Activated CD8-positive, alpha-beta memory T cell treated with anti-CD3 and anti-CD28 coated beads for 48 hours (primary cell): ENCODE data around the gene MGMT.

ENCODE experiments used
- DNase-seq, 3 experiments: peaks; one replicate each; pipeline ENCODE4 v3.0.0-alpha.2; 2020; ENCODE audit warnings: low read depth in 2 of 3, low spot score in 2 of 3

Gene MGMT

DNA sequence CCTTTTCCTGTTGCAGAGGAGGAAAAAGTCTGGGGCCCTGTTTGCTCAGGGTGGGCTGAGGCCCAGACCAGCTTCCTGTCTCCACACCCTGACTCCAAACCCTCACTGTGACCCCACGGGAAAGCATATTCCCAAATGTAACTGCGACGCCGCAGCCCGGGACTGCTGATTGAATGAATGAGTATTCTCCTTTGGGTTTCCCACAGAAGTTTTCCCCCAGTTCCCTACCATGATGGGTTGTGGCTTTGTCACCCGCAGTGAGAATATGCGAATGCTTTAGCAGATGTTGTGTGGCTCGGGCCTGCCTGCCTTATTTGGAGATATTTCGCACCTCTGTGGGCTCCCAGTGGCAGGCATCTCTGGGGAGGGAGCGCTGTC is 50.6 kb downstream of the MGMT start:
- no peak for DNase-seq

DNA sequence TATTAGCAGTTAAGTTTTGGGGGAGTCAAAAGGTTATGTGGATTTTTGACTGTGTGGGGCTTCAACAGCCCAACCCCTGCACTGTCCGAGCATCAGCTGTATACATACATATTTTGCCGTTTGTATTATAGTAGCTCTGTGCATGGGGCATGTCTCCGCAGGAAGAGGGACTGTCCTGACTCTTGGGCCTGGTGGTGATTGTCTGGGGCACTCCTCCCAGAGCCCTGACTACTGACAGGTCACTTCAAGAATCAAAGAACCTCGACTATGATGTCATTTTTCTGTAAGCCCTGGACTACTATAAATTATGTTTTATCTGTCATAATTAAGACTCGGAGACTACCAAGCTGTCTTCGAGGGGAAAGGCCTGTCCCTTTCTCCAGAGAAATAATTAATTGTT is 51.8 kb downstream of the MGMT start:
- DNase-seq, result no peak

DNA sequence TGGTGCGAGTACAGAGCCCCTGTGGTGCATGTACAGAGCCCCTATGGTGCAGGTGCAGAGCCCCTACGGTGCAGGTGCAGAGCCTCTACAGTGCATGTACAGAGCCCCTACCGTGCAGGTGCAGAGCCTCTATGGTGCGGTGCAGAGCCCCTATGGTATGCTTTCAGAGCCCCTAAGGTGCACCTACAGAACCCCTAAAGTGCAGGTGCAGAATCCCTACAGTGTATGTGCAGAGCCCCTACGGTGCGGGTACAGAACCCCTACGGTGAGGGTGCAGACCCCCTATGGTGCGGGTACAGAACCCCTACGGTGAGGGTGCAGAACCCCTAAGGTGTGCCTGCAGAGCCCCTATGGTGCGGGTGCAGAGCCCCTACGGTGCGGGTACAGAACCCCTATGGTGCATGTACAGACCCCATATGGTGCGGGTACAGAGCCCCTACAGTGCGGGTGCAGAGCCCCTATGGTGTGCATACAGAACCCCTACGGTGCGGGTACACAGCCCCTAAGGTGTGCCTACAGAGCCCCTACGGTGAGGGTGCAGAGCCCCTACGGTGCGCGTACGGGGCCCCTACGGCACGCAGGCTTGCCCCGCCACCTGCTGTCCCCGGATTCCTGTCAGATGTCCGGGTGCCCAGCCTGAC is 53.5 kb downstream of the MGMT start:
- no peak for DNase-seq

DNA sequence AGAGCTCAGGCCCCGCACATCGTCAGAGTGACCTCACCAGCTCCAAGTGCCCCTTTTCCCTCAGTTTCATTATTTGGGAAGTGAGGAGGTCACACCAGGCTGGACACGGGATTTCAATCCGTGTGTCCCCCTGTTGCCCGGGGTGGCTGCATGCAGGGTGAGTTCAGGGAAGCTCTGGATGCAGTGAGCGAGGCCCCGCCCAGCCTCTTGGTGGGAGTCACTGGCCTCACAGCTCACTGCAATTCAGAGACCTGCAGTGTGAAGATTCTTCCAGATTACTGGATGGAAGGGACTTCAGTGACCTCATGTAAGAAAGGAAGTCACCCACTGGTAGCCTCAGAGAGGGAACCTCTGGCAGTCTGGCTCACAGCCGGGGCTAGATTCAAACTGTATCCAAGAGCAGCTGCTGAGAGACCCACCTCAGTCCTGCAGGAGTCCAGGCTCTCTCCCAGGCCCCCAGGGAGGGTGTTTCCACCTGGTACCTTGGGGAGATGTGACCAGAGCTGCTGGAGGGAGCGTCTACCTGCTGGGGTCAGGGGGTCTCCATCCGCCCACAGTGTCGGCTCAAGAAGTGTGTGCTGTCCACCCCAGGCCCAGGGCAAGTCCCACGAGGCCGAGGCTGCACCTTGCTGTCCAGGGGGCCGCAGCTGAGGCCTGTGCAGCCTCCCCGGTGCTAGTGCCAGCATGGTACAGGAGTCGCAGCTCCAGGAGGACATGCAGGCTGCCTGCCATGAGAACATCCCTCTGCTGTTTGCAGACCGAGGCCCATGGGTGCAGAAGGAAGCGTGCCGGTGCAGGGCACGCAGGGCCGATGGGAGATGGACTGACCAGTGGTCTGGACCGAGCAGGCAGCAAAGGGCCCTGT is 54.4 kb downstream of the MGMT start:
- DNase-seq, result no peak

DNA sequence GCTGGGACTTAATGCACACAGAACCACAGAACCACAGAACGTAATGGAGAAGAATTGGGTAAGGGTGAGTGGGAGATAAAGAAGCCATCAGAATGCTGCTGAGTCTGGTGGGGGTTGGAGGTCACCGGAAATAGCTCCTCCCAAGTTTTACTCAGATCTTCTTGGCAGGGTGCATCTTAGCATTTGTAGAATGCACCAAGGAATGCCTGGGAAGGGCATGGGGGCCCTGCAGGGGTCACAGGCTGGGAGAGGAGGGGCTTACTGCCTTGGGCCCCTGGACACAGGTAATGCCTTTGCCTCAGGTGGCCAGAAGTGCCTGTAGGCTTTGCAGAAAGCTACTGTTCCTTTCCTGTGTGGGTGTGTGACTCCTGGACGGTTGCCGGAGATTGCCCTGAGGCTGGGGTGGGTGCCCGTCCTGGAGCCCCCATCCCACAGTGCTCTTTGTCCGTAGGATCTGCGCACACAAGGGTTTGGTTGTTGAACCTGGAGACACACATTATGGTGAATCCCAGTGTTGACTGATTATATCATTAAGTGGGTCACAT is 55.1 kb downstream of the MGMT start:
- DNase-seq, result no peak

DNA sequence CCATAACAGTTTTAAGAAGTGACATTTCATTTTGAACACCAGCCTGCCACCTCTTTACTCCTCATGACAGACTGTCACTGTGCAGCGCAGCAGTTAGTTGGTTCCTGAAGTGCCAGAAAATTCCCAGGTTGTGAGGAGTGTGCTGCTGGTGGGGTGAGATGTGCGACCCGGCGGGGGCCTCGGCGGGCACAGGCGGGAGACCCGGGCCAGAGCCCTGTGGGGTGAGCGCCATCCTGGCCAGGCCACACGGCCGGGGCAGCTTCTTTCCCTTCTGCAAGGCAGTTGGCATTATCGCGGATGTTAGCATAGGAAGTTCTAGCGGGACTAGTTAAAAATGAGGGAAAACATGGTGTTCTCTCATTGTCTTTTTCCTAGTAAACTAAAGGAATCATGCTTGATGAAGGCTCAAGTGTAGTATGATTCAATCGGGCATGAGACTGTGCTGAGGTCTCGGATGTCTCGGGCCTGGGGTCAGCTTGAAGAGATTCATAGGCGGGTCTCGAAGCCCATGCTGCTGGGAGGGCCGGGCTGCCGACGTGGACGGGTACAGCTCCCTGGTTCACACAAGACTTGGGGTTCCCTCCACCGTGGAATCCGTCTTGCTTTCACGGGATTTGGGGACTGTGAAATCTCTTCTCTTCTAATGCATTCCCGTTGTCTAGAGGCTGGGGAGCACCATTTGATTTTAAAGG is 56.1 kb downstream of the MGMT start:
- DNase-seq, result no peak

DNA sequence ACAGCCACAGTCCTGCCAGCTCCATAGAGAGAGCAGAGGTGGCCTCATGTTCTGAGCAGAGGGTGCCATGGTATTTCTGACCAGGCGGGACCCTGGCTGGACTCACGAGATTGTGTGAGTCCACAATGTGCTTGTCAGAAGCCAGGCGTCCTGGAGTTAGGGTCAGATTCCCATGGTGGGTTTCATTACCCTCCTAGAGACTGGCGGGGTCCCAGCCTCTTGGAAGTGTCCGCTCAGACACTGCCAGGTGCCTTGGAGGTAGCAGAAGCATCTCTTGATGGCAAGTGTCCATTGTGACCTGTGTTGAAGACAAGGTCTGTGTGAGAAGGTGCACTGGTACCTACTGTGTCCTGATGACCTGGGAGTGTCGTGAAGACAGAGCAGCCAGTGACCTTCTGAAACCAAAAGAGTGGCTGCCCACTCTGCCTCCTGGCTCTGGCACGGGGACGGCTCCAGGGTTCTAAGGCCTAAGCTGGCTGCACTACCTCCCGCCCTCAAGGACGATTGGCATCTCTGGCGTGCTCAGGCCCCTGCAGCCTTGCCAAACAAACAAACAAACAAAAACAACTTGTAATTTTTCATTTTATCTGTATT is 56.8 kb downstream of the MGMT start:
- DNase-seq, result no peak

DNA sequence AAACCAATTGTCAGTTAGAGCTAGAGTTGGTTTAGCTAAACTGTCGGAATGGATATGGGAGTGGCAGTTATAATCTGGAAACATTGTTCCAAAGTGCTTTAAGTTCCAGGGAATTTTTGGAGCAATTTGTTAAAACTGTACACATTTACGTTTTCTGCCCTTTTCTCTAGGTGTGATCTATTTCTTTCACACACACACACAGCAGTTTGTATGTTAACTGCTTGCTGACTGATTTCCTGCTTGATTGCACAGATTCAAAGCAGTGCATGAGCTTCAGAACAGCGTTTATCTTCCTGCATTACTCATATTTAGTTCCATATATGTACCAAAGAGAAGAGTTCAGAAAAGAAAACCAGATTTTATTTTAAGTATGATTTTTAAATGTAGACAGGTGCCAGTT is 57.9 kb downstream of the MGMT start:
- no peak for DNase-seq

DNA sequence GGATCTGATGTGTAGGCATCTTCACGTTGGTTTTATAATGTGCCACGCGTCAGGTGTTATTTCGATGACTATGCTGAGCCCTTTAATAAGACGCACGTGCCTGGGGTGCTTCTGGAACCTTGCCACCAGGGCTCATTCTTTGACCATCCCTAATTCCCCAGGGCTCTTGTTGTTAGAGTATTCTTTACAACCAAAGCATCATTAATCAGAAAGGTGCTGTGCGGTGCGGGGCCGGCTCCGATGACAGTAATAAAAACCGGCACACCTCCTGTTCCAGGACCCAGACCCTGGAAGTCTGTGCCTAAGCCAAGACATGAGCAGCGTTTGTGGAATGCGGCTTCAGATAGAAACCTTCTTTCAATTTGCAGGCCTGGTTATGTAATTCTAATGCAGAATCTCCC is 58.4 kb downstream of the MGMT start:
- DNase-seq, result no peak

DNA sequence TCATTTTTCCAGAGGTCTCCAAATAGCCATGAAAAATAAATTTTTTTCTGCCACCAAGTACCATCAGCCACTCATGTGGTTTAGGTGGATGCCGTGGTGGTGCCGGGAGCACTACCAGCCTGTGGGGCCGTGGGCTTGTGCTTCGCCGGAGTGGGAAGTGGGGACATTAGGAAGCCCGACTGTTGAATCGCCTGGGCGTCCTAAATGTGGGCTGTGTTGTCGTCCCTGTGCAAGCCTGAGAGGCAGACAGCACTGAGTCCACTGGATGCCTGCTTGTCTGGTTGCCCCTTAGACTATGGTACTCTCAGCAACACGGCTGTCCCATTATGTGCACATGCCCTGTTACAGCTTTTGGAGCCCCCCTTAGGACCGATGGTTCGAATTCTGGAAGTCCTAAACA is 59.9 kb downstream of the MGMT start:
- DNase-seq, result no peak

DNA sequence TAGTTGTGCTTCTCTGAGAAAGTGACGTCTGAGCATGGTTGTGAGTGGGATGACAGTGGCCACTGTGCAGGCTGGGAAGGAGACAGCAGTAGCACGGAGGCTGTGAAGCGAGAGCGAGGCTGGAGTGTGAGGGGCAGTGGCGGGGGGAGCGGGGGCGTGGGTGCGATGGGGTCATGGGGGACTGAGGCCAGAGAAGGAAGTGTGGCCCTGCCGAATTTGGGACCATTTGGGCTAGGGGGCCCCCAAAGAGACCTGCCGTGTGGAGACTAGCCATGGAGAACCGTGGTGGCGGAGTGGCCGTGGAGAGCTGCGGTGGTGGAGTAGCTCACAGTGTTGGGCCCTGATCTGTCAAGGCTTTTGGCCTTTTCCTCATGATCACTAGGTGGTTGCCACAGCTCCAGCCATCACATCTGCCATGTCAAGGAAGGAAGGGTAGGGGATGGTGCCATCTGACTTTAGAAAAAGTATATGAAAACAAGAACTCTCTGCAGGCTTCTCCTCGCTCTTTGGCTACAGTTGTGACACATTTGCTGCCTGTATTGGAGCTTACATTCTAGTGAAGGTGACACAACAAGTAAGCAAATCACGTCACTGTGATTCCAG is 61.4 kb downstream of the MGMT start:
- no peak for DNase-seq

DNA sequence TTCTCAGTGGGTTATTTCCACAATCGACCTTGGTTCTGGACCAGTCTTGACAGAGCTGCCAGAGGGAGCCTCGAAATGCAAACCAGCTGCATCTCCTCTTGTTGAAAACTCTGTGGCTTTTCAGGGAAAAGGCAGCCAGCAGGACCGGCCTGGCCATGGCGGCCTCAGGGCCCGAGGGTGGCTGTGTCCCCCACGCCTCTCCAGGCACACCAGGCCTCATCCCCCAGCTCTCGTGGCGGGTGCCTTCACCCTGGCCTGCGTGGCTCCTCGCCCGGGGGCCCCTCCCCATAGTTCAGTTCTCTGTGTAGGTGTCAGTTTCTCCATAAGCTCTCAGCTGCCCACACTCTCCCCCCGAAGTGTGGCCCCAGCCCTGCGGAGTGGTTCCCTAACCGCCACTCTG is 63.5 kb downstream of the MGMT start:
- no peak for DNase-seq

DNA sequence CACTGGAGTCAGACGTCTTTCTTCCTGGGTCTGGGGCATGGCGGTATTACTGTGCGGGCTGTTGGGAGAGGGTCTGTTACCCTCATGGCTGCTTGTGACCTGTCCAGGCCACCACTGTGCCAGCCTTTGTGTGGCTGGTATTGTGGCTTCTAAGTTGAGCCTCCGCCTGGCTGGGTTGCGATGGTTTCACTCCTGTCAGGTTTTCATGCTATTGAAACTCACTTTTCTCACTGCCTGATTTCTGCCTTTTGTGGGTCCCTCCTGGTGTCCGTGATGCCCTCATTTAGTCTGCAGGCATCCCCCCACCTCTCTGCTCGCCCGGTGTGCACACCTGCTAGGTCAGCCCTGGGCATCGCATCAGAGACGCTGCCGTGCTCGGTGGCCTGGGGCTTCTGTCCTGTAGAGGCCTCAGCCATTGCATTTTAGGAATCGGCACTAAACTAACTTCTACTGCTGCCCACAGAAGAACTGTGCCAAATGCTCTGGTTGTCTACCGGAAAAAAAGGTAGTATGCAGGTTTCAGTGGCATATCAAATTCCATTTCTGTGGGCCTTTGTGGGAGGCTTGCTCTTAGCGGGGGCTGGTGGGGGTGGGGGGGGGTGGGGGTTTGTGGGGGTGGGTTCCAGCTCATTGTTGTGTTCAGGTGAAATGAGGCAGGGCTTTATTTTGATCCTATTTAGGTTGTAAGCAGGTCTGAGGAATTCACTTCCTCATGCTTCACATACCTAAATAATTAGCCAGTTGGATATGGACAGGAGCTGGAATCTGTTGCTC is 64.3 kb downstream of the MGMT start:
- no peak for DNase-seq

DNA sequence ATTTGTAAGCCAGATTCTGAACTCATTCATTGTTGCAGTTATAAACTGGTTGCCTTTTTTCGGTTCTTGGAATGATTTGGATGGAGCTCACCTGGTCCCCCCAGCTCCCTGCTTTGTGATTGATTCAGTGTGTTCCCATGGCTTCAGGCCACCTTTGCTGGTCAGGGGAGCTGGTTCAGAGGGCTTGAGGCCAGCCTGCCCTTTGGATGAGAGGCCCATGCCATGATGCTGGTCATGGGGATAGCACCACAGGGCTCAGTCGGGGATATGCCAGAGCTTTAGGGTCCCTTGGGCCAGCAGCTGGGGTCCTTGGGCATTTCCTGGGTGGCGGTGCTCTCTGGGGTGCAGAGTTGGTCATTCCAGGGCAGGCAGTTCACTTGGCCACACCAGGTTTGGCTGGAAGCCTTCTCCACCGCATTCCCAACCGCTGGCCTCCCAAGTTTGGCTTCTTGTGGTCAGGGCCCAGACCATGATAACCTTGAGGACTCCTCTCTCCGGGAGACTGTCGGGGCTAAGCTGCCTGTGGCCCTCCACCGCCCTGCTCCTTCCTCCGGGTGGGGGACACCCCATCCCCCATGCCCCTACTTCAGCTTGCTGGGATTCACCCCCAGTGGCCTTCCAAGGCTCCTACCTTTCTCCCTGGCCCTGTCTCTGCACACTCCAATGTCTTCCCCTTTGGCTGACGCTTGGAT is 65.1 kb downstream of the MGMT start:
- DNase-seq, result no peak

DNA sequence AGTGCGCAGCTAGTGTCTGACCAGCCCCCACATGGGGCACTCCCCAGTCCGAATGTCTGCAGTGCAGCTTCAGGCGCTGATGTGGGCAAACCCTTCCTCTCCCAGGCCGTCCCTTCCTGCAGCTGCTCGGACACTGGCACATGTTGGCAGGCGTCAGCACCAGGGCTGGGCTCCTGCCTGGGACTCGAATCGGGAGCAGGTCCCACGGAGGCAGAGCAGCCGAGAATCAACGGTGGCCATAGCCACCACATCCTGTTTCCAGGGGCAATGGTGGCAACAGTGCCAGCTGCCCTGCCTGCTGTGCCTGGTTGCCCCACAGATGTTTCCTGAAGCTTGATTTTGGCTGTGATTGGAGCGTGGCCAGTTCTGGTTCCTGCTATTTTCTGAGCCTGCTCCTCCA is 65.8 kb downstream of the MGMT start:
- DNase-seq, result no peak

DNA sequence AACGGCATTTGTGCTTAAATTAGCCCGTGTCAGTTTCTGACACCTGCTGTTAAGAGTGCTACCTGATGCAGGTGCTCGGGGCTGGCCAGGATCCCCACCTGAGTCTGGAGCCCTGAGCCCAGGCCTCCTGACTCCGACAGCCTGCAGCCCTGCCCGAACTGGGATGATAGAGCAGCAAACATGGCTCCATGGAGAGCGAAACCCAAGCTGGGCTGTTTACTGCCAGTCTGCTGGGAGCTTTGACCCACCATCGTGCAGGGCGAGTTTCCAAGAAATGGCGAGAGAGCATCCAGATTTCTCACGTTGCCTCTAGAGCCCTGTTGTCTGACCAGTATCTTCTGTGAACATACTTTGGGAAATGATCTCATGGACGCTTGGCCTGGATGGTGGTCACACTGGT is 66.2 kb downstream of the MGMT start:
- no peak for DNase-seq

DNA sequence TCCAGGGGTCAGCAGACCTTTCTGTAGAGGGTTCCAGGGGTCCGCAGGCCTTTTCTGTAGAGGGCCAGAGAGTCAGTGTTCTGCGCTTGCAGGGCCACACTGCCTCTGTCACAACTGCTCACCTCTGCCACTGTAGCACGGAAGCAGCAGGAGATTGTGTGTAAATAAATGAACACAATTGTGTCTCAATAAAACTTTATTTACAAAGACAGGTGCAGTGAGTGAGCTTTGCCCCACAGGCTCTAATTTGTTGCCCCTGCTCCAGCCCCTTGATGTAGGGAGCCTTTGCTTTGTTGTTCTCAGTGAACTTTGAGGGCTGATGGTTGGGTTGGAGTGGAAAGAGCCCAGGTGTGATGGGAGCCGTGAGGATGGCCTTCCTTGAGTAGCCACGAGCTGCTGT is 67.8 kb downstream of the MGMT start:
- DNase-seq, result no peak

DNA sequence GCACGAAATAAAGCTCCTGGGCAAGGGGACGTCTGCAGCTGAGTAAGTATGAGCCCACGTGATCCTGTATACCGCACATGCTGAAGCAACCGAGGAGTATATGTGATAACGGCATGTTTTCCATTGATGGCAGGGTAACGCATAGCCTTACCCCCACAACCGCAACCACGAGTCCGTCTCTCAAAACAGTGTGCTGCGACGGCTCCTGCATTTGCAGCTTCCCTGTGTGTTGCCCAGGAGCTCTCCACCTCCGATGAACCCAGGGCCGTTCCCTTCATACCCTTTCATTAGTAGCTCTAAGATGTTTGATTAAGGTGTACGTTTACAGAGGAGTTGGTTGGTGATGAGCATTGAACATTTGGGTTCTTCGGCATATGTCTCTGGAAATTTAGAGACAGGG is 69.3 kb downstream of the MGMT start:
- DNase-seq, result no peak

DNA sequence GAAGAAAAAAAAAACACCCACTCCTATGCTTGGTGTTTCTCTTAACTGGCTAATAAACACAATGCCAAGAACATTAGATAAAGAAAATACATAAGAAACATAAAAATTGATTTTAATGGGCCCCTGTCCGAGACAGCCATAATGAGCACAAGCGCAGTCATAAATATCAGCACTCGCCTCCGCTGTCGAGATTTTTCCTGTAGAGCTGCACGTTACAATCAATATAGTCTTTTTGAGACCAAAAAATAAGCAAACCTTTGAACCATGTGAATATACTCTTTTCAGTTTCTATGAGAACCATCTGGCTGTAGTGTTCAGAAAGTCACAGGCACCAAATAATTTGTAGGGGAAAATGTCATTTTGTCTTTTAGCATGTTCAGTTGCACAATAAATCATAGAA is 70.1 kb downstream of the MGMT start:
- DNase-seq, result no peak

DNA sequence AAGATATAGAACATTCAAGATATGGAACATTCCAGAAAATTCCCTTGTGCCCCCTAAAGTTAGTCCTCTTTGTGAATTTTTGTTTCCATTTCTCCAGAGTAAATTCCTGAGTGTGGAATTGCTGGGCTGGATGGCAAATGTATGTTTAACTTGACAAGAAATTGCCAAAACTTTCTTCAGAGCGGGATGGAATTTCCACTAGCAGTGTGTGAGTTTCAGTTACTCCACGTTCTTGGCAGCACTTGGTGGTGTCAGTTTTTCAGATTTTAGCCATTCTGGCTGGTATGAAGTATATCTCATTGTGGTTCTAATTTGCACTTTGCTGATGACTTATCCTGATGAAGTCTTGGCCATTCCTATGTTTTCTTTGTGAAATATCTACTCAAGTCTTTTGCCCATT is 71.2 kb downstream of the MGMT start:
- no peak for DNase-seq
